SJSA1 (cell line): ENCODE data around the gene UGT1A7. TPM values are rescaled to one million over a fixed set of nuclear protein-coding genes. Genes with fewer than 3 reads are reported as not detected.

Experiments used
- DNase-seq, 2 experiments: peaks; one replicate each; pipeline ENCODE4 v3.0.0-alpha.2; 2015 to 2020; ENCODE audit warnings: low spot score in 2 of 2, low read depth in 1 of 2
- H3K27ac ChIP-seq: fragments of 250-450 bp; sonication (Bioruptor Pico); 2 replicates; pipeline ENCODE4 v1.5.1; 2020; ENCODE audit warnings: mild to moderate bottlenecking, moderate library complexity
- H3K27me3 ChIP-seq: fragments of 250-450 bp; sonication (Bioruptor Pico); replicated peaks from 2 replicates; pipeline ENCODE4 v1.5.1; 2020; ENCODE audit warnings: mild to moderate bottlenecking, moderate library complexity
- H3K36me3 ChIP-seq: fragments of 250-450 bp; sonication (Bioruptor Pico); 2 replicates; pipeline ENCODE4 v1.5.1; 2020; ENCODE audit warnings: mild to moderate bottlenecking
- H3K4me1 ChIP-seq: fragments of 250-450 bp; sonication (Bioruptor Pico); replicated peaks from 2 replicates; pipeline ENCODE4 v1.6.1; 2021; ENCODE audit warnings: mild to moderate bottlenecking
- H3K4me3 ChIP-seq: fragments of 250-450 bp; sonication (Bioruptor Pico); 2 replicates; pipeline ENCODE4 v1.5.1; 2020; ENCODE audit warnings: mild to moderate bottlenecking
- H3K9me3 ChIP-seq: fragments of 250-450 bp; sonication (Bioruptor Pico); replicated peaks from 2 replicates; pipeline ENCODE4 v1.5.1; 2020; ENCODE audit warnings: mild to moderate bottlenecking
- total RNA-seq: library from RNA; depleted of rRNA; stranded (reverse); fragments of >200 nt; shearing (Covaris generic); gene quantifications from 2 replicates; pipeline ENCODE4 v1.2.3, GENCODE V29; 2014

UGT1A7 gene
- total RNA-seq, 1 experiment from 2014 or later, result not detected

- Histone ChIP-seq H3K9me3 (no peaks in the 10 kb centered on the region; the same call in 1 of the 2 replicates), H3K36me3 (no peaks in the 10 kb centered on the region), H3K4me1 (peaks cover 6% of the 10 kb centered on the region), H3K27me3 (no peaks in the 10 kb centered on the region), H3K27ac (no peak overlapping the region), H3K4me3 (no peak overlapping the region)
- DNase-seq, result no peak
These were observed 87.6 kb downstream of the UGT1A7 start for GRCh38 chr2:233769260-233769659.

- no peak for DNase-seq
- no peak overlapping the region for H3K27ac ChIP-seq
- no peak overlapping the region for H3K4me3 ChIP-seq
- H3K4me1 ChIP-seq, result no peaks in the 10 kb centered on the region
- peaks cover 2% of the 10 kb centered on the region; the same call in 1 of the 2 replicates for H3K9me3 ChIP-seq
- no peaks in the 10 kb centered on the region for H3K27me3 ChIP-seq
- H3K36me3 ChIP-seq, result no peaks in the 10 kb centered on the region
These were observed 90.5 kb downstream of the UGT1A7 start for GRCh38 chr2:233772153-233772552.

- no peak for DNase-seq
- Histone ChIP-seq H3K4me3 (no peak overlapping the region), H3K9me3 (peaks cover 3% of the 10 kb centered on the region; the same call in 1 of the 2 replicates), H3K27ac (no peak overlapping the region), H3K4me1 (no peaks in the 10 kb centered on the region), H3K27me3 (no peaks in the 10 kb centered on the region), H3K36me3 (no peaks in the 10 kb centered on the region)
These were observed 90.9 kb downstream of the UGT1A7 start for GRCh38 chr2:233772583-233772982.

- Histone ChIP-seq H3K4me1 (no peaks in the 10 kb centered on the region), H3K27me3 (no peaks in the 10 kb centered on the region), H3K4me3 (no peak overlapping the region), H3K9me3 (peaks cover 3% of the 10 kb centered on the region; the same call in 1 of the 2 replicates), H3K36me3 (no peaks in the 10 kb centered on the region), H3K27ac (no peak overlapping the region)
- DNase-seq, result no peak
These were observed 92.2 kb downstream of the UGT1A7 start for GRCh38 chr2:233773854-233774253.

DNA sequence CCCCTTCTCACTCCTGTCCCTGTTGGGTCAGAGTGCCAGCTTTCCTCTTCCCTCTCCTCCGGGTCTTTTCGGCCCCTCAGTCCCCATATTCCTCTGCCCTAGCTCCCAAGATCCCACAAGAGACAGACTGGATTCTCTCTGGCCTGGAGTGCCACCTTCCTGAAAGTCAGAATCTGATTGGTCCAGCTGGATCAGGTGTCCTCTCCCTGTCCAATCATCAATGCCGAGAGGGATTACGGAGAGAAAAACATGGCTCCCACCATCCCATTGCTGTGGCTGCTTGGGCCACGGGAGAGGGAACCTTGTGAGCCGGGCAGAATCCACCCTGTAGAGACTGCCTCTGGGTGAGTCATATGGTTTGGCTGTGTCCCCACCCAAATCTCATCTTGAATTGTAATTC, 93.7 kb downstream of the UGT1A7 start:
- H3K4me3 ChIP-seq, result no peak overlapping the region

GRCh38 chr2:233778030-233778429, 96.3 kb downstream of the UGT1A7 start, which contains the start of gene MROH2A:
Gene MROH2A (plus strand): TSS chr2:233778330. CDS start chr2:233779359, 1,029 bp downstream.
- no peak within 1 kb of the TSS for H3K27ac ChIP-seq
- H3K4me1 ChIP-seq, result no peaks in the 10 kb centered on the region
- no peak for DNase-seq
- H3K9me3 ChIP-seq, result 0 out of 2 replicates have a peak, but pooled peaks cover 3% of the 10 kb centered on the region
- no peaks in the 10 kb centered on the region for H3K36me3 ChIP-seq
- peaks cover 5% of the 10 kb centered on the region; the same call in 1 of the 2 replicates for H3K27me3 ChIP-seq
- no peak within 1 kb of the TSS for H3K4me3 ChIP-seq

More for the DNA sequence above, 93.7 kb downstream of the UGT1A7 start:
- Histone ChIP-seq H3K4me1 (no peaks in the 10 kb centered on the region), H3K27me3 (no peaks in the 10 kb centered on the region), H3K9me3 (0 out of 2 replicates have a peak, but pooled peaks cover 3% of the 10 kb centered on the region), H3K27ac (no peak overlapping the region), H3K36me3 (no peaks in the 10 kb centered on the region)
- DNase-seq, result no peak

GRCh38 chr2:233779722-233780121, 98.0 kb downstream of the UGT1A7 start:
- Histone ChIP-seq H3K4me3 (no peak overlapping the region), H3K9me3 (0 out of 2 replicates have a peak, but pooled peaks cover 3% of the 10 kb centered on the region), H3K36me3 (no peaks in the 10 kb centered on the region), H3K4me1 (no peaks in the 10 kb centered on the region), H3K27ac (no peak overlapping the region), H3K27me3 (peaks cover 5% of the 10 kb centered on the region; the same call in 1 of the 2 replicates)
- no peak for DNase-seq

DNA sequence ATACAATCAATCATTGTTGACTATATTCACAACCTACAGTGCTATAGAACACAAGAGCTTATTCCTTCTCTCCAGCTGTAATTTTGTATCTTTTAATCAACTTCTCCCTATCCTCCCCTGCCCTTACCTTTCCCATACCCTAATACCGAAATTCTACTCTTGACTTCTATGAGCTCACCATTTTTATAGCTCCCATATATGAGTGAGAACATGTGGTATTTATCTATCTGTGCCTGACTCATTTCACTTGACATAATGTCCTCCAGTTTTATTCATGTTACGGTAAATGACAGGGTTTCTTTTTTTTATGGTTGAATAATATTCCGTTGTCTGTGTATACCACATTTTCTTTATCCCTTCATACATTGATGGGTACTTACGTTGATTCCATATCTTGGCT, 99.1 kb downstream of the UGT1A7 start:
- H3K27ac ChIP-seq, result no peak overlapping the region
- no peak for DNase-seq
- H3K9me3 ChIP-seq, result 0 out of 2 replicates have a peak, but pooled peaks cover 3% of the 10 kb centered on the region
- H3K4me3 ChIP-seq, result no peak overlapping the region
- H3K4me1 ChIP-seq, result no peaks in the 10 kb centered on the region
- H3K36me3 ChIP-seq, result no peaks in the 10 kb centered on the region
- H3K27me3 ChIP-seq, result peaks cover 5% of the 10 kb centered on the region; the same call in 1 of the 2 replicates

GRCh38 chr2:233789554-233789953, 107.9 kb downstream of the UGT1A7 start:
- Histone ChIP-seq H3K36me3 (no peaks in the 10 kb centered on the region), H3K27me3 (no peaks in the 10 kb centered on the region), H3K4me1 (no peaks in the 10 kb centered on the region), H3K27ac (no peak overlapping the region), H3K9me3 (no peaks in the 10 kb centered on the region), H3K4me3 (no peak overlapping the region)
- DNase-seq, result peak in 1 of 2 experiments; percentile 31

DNA sequence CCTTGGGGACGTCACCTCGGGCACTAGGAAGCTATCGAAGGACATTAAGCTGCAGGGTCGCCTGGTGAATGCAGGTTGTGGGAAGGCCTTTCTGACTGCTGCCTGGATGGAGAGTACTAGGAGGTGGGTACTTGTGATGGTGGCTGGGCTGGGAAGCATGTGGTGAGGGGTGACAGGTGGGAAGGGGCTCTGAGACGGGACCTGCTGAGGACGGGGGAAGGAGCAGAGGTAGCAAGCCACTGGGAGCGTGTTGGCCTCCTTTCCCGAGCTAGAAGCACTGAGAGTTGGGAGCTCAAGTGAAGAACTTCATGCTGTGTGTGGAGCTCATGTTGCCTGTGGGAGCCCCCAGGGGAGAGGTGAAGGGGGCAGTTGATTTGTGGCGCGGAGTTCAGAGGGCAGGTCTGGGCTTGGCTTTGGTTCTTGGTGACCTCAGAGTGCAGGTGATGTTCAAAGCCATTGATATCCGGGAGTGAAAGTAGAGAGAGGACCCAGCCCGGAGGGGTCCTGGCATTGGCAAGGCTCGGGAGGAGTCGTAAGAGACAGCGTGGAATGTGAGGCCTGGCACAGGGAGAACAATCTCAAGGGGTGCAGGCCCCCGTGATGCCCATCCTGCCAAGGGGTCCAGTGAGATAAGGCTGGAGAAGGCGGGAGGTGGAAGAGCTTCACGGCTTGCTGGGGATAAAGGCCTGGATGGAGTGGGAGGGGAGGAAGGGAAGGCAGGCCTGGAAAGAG, 109.6 kb downstream of the UGT1A7 start:
- Histone ChIP-seq H3K4me1 (no peaks in the 10 kb centered on the region), H3K27me3 (no peaks in the 10 kb centered on the region), H3K27ac (no peak overlapping the region), H3K4me3 (no peak overlapping the region), H3K9me3 (no peaks in the 10 kb centered on the region), H3K36me3 (no peaks in the 10 kb centered on the region)
- peak in 1 of 2 experiments; percentile 29 for DNase-seq

DNA sequence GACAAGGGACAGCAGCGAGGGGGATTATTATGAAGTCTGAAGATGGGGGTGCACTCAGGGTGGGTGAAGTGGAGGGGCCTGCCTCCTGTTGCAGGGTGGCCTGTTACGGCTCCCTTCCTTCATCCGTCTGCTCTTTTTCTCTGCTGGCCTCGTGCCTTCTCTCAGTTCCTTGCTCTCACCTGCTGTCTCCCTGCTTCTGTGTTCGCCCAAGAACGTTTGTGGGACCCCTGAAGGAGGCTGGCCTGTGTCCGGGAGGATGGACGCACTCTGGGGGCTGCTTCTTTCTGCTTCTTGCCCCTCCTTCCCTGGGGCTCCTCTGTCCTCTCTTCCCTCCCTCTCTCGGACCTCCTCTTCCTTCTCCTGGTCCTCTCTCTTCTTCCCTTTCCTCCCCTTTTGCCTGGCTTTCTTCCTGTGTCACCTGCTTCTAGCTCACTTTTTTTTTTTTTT, 110.2 kb downstream of the UGT1A7 start:
- DNase-seq, result no peak
- Histone ChIP-seq H3K9me3 (no peaks in the 10 kb centered on the region), H3K4me3 (no peak overlapping the region), H3K4me1 (no peaks in the 10 kb centered on the region), H3K27ac (no peak overlapping the region), H3K36me3 (no peaks in the 10 kb centered on the region), H3K27me3 (no peaks in the 10 kb centered on the region)

- no peak for DNase-seq
- H3K27me3 ChIP-seq, result no peaks in the 10 kb centered on the region
- H3K36me3 ChIP-seq, result no peaks in the 10 kb centered on the region
These were observed 111.0 kb downstream of the UGT1A7 start for GRCh38 chr2:233792720-233793119.

DNA sequence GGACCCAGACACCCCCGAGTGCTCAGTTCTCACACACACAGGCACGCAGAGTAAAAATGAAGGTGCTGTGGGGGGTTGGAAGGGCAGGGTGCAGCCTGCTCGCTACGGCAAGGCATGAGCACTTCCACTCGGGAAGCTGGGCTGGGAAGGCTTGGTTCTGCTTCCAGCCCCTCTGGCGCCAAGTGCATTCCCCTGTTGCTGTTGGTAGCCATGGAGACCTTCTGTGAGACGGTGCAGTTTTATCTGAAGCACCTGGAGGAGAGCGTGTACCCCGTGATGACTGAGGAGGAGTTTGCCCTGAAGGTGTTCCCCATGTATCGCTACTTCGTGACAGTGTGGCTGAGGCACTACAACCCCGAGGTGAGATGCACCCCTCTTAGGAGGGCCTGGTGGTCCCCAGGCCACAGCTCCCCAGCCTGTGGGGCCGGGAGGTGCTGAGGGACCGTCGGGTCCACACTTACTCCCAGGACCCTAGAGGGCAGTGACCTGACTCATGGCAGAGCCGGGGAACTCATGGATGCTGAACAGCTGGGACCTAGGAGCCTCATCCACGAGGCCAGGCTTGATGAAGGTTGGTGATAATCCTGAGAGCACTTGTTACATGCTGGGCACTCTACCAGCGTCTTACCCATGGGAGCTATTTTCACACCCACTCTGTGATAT, 111.9 kb downstream of the UGT1A7 start:
- Histone ChIP-seq H3K27me3 (no peaks in the 10 kb centered on the region), H3K27ac (no peak overlapping the region), H3K9me3 (no peaks in the 10 kb centered on the region), H3K4me1 (no peaks in the 10 kb centered on the region), H3K4me3 (no peak overlapping the region), H3K36me3 (no peaks in the 10 kb centered on the region)
- peak in 1 of 2 experiments; percentile 28 for DNase-seq

More at GRCh38 chr2:233792720-233793119, 111.0 kb downstream of the UGT1A7 start:
- no peak overlapping the region for H3K27ac ChIP-seq
- H3K4me1 ChIP-seq, result no peaks in the 10 kb centered on the region
- no peaks in the 10 kb centered on the region for H3K9me3 ChIP-seq
- H3K4me3 ChIP-seq, result no peak overlapping the region

DNA sequence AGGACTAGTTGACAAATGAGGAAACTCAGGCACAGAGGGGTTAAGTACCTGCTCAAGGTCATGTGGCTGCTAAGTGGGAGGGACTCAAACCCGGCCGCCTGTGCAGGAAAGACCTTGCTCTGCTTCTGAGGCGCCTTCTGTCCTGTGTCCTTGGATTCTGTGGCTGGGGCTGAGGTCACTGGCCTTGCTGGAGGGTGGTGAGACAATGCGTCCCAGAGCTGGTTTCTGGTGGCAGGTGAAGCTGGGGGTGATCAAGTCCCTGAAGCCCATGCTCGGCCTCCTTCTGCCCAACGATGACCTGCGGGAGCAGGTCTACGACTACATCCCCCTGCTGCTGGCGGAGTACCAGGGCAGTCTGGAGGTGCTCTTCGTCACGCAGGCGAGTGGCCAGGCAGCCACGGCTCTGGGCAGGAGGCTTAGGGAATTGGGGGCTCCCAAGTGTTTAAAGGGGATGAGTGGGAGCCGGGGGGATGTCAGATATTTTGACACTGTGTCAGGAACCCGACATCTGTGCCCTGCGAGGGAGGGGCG, 112.5 kb downstream of the UGT1A7 start:
- H3K4me3 ChIP-seq, result no peak overlapping the region
- no peaks in the 10 kb centered on the region for H3K36me3 ChIP-seq
- H3K27me3 ChIP-seq, result no peaks in the 10 kb centered on the region
- no peak overlapping the region for H3K27ac ChIP-seq
- no peaks in the 10 kb centered on the region for H3K9me3 ChIP-seq
- DNase-seq, result peak in 1 of 2 experiments; percentile 28
- no peaks in the 10 kb centered on the region for H3K4me1 ChIP-seq
